Transverse colon (tissue), 4 donors: ENCODE results near the gene TNRC6B. TPM values are rescaled to one million over a fixed set of nuclear protein-coding genes. Genes with fewer than 3 reads are reported as not detected.
A peak's percentile ranks its signal among the peaks of the same experiment; 100 is the strongest.
"Not testable (repeated sequence)": the region's sequence is repeated elsewhere in the genome, so short reads cannot be mapped to it uniquely, and the experiment has no call there.

Experiments used
- DNase-seq: peaks from one replicate; pipeline ENCODE4 v3.0.0-alpha.2; 2019
- H3K27ac ChIP-seq, 4 donors: fragments of 200-600 bp; sonication (generic); 2 replicates each; pipeline ENCODE4 v1.5.1; 2016 to 2018; ENCODE audit warnings: inconsistent platforms in 4 of 4
- H3K27me3 ChIP-seq: fragments of 200-600 bp; sonication (generic); 2 replicates; pipeline ENCODE4 v1.5.1; 2017; ENCODE audit warnings: inconsistent platforms
- H3K36me3 ChIP-seq, 4 donors: fragments of 200-600 bp; sonication (generic); 2 replicates each; pipeline ENCODE4 v1.5.1; 2017 to 2019; ENCODE audit warnings: inconsistent platforms in 4 of 4
- H3K4me1 ChIP-seq, 4 donors: fragments of 200-600 bp; sonication (generic); 2 replicates each; pipeline ENCODE4 v1.5.1; 2017 to 2020; ENCODE audit warnings: inconsistent platforms in 4 of 4
- H3K4me3 ChIP-seq, 4 donors: fragments of 200-600 bp; sonication (generic); 1 replicate in 1 of 4; 2 replicates in 3 of 4; pipeline versions ENCODE4 v1.5.1 to v1.6.1; 2017 to 2019; ENCODE audit warnings: inconsistent platforms in 4 of 4
- H3K9me3 ChIP-seq, 2 donors: fragments of 200-600 bp; sonication (generic); 2 replicates each; pipeline ENCODE4 v1.5.1; 2017 to 2019; ENCODE audit warnings: inconsistent platforms in 2 of 2
- EP300 ChIP-seq: sonication (generic); formaldehyde crosslinking; IDR thresholded peaks from one replicate; pipeline ENCODE4 v1.6.1; 2017; ENCODE audit warnings: antibody characterized with exemption, low read depth
- POLR2A ChIP-seq: fragments of 450-650 bp; IDR thresholded peaks from one replicate; pipeline ENCODE4 v1.6.1; 2016; ENCODE audit warnings: antibody characterized with exemption, mild to moderate bottlenecking, moderate library complexity
- POLR2AphosphoS5 ChIP-seq, 3 donors: sonication (generic); formaldehyde crosslinking; IDR thresholded peaks; one replicate each; pipeline ENCODE4 v1.6.1; 2016; ENCODE audit warnings: antibody characterized with exemption in 3 of 3
- WGBS, 2 donors: methylation state at CpG; one replicate each; pipeline ENCODE4 v1.1.5; 2018; ENCODE audit warnings: low coverage in 1 of 2; 5-methylcytosine and 5-hydroxymethylcytosine counted together
- in situ Hi-C, 4 donors: fragments of 200-750 bp; cut with MboI; loops; one replicate each; pipeline versions ENCODE4 v1.15.0 to v1.15.1; 2017; ENCODE audit warnings: low sequenced_read_pairs in 3 of 4, low pct_ligation_motif_present in 1 of 4, low pct_unique_long_range_greater_than_20kb in 1 of 4
- intact Hi-C: fragments of 100-400 bp; cut with DNase I; formaldehyde crosslinking; loops from one replicate; pipeline ENCODE4 v1.15.1; 2023; ENCODE audit warnings: low total_unique reads
- total RNA-seq, 4 donors: library from RNA; depleted of rRNA; stranded (reverse); fragments of >200 nt; gene quantifications; one replicate each; pipeline ENCODE4 v1.1.0, GENCODE V29; 2016
- TF ChIP-seq, protein P1 (sequence below), 5 experiments: fragments of 200-600 bp in 3 of 5; fragments of 450-650 bp in 2 of 5; sonication (generic) in 3 of 5; IDR thresholded peaks; 1 replicate in 2 of 5; 2 replicates in 3 of 5; pipeline ENCODE4 v1.5.1; 2016 to 2017; ENCODE audit warnings: antibody characterized with exemption in 5 of 5, inconsistent platforms in 3 of 5, mild to moderate bottlenecking in 2 of 5, moderate library complexity in 1 of 5

Gene TNRC6B
- total RNA-seq, 4 donors from 2014 or later = 36.7 to 108 (median 54.0) TPM

DNA sequence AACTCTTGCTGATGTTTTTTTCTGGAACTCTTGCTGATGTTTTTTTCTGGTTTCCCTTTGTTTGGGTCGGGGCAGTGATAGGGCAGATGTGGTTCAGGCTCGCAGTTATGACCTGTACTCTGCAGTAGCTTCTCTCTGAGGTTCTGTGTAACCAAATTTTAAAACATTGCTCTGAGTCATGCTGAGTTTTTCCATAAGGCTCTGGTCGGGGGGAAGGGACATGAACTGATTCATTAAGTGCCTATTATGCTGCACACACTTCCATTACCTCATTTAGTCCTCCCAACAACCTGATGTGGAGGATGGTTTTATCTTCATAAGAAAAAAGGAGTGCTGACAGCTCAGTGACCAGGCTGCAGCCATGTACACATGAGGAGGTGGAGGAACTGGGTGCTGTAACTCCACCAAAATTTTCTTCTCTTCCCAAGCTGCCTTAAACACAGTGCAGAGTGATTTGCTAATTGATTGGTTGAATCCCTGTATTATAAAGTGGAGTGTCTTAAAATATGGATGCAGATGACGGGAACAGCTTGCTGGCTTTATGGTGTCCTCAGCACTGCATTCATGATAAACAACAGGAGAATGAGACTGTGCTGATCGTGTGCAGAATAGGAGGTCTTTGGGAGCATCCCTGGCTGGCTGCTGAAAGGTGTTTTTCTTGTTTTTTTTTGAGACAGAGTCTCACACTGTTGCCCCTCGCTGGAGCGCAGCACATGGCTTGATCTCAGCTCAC is 19.1 kb downstream of the TNRC6B start:
- H3K36me3 ChIP-seq = no peaks in the 10 kb centered on the region
- intact Hi-C loops = loop anchor here (10.0 kb wide), 1 partner anchor 152 kb away; no protein-coding TSS in a partner anchor
- H3K4me1 ChIP-seq = peaks cover 17 to 45% (median 29%) of the 10 kb centered on the region in 4 donors
- DNase-seq = no peak
- H3K27me3 ChIP-seq = no peaks in the 10 kb centered on the region
- no peaks in the 10 kb centered on the region for H3K9me3 ChIP-seq
- WGBS, 2 donors = 20 to 66% methylated on average over 1 to 7 of the region's 7 CpGs
- in situ Hi-C loops = no loop called here
- H3K4me3 ChIP-seq = no peak overlapping the region
- TF ChIP-seq EP300 (no peak), POLR2AphosphoS5 (IDR thresholded peaks at IDR 0.05) (peak in 2 of 3 donors; percentile 35 to 43), POLR2A (no peak)
- TF ChIP-seq, protein P1, sequence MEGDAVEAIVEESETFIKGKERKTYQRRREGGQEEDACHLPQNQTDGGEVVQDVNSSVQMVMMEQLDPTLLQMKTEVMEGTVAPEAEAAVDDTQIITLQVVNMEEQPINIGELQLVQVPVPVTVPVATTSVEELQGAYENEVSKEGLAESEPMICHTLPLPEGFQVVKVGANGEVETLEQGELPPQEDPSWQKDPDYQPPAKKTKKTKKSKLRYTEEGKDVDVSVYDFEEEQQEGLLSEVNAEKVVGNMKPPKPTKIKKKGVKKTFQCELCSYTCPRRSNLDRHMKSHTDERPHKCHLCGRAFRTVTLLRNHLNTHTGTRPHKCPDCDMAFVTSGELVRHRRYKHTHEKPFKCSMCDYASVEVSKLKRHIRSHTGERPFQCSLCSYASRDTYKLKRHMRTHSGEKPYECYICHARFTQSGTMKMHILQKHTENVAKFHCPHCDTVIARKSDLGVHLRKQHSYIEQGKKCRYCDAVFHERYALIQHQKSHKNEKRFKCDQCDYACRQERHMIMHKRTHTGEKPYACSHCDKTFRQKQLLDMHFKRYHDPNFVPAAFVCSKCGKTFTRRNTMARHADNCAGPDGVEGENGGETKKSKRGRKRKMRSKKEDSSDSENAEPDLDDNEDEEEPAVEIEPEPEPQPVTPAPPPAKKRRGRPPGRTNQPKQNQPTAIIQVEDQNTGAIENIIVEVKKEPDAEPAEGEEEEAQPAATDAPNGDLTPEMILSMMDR (IDR thresholded peaks at IDR 0.05) = no peak
- H3K27ac ChIP-seq = peak overlapping the region; percentile 45 to 79 (median 71)

DNA sequence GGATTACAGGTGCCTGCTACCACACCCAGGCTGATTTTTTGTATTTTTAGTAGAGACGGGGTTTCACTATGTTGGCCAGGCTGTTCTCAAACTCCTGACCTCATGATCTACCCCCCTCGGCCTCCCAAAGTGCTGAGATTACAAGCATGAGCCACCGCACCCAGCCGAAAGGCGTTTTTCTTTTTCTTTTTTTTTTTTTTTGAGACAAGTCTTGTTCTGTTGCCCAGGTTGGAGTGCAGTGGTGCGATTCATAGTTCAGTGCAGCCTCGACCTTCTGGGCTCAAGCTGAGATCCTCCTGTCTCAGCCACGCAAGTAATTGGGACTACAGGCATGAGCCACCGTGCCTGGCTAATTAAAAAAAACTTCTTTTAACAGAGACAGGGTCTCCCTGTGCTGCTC is 19.7 kb downstream of the TNRC6B start:
- in situ Hi-C loops, DNase-seq, H3K4me3 ChIP-seq, H3K9me3 ChIP-seq, H3K36me3 ChIP-seq, H3K27me3 ChIP-seq: not testable (repeated sequence)
- Histone ChIP-seq H3K27ac (peak overlapping the region; percentile 32 to 79 (median 71)), H3K4me1 (peaks cover 23 to 40% (median 30%) of the 10 kb centered on the region in 4 donors)
- intact Hi-C loops = loop anchor here (10.0 kb wide), 1 partner anchor 153 kb away; no protein-coding TSS in a partner anchor
- 65 to 70% methylated on average over 6 to 9 of the region's 9 CpGs for WGBS, 2 donors

DNA sequence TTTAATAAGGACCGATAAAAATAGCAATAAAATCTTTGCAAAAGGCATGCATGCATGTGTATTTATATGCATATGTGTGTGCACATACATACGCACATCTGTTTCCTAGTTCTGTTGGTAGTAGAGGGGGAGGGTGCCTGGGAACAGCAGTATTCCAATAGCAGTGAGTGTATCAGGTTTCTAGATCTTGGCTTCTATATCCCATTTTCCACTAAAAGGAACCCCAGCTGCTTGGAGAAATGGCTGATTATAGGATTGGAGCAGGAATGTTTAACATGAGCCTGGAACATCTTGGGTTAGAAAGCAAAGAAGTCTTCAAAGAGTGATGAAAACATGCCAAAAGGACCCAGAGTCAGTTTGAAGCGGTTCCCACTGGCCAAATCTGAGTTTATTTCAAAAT is 21.0 kb downstream of the TNRC6B start:
- no peaks in the 10 kb centered on the region for H3K36me3 ChIP-seq
- 91 to 92% methylated on average over 3 of the region's 3 CpGs for WGBS, 2 donors
- H3K27ac ChIP-seq = no peak overlapping the region
- in situ Hi-C loops = no loop called here
- no peak for TF ChIP-seq EP300
- TF ChIP-seq, protein P1 (IDR thresholded peaks at IDR 0.05) = no peak
- TF ChIP-seq POLR2A = no peak
- TF ChIP-seq POLR2AphosphoS5 (IDR thresholded peaks at IDR 0.05) = no peak
- DNase-seq = no peak
- H3K9me3 ChIP-seq = no peaks in the 10 kb centered on the region
- H3K4me3 ChIP-seq = no peak overlapping the region
- H3K27me3 ChIP-seq = no peaks in the 10 kb centered on the region
- peaks cover 30 to 41% (median 35%) of the 10 kb centered on the region in 4 donors for H3K4me1 ChIP-seq
- intact Hi-C loops = loop anchor here (10.0 kb wide), 1 partner anchor 154 kb away; no protein-coding TSS in a partner anchor

DNA sequence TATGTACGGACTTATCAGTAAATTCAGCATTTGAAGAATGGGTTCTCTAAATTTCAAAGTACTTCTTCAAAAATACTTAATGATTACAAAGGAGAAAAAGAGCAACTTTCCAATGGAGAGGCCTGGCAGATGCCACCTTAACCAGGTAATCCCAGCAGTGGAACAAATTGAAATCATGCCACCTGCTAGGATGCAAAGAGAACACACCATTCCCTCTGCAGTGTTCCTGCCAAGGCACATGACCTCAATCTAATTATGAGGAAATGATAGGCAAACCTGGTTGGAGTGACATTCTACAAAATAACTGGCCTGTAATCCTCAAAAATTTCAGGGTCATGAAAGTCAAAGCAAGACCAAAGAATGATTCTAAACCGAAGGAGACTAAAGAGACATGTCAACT is 21.5 kb downstream of the TNRC6B start:
- Histone ChIP-seq H3K27me3 (no peaks in the 10 kb centered on the region), H3K4me1 (peaks cover 35 to 41% (median 37%) of the 10 kb centered on the region in 4 donors), H3K27ac (no peak overlapping the region), H3K9me3 (no peaks in the 10 kb centered on the region), H3K4me3 (no peak overlapping the region), H3K36me3 (no peaks in the 10 kb centered on the region)
- in situ Hi-C loops (no loop called here), intact Hi-C loops (loop anchor here (10.0 kb wide), 1 partner anchor 154 kb away; no protein-coding TSS in a partner anchor)
- TF ChIP-seq POLR2A (no peak), EP300 (no peak), POLR2AphosphoS5 (IDR thresholded peaks at IDR 0.05) (no peak)
- TF ChIP-seq, protein P1 (IDR thresholded peaks at IDR 0.05) = no peak
- 90 to 95% methylated on average over 2 of the region's 2 CpGs for WGBS, 2 donors
- DNase-seq = no peak
